Fibroblast of lung (primary cell): ENCODE results near the gene LRG1. TPM values are rescaled to one million over a fixed set of nuclear protein-coding genes. Genes with fewer than 3 reads are reported as not detected.

Experiments
- DNase-seq, 2 donors: peaks; one replicate each; pipeline versions ENCODE4 v3.0.0 to v3.0.0-alpha.2; 2010; ENCODE audit warnings: low read depth in 2 of 2
- H2AFZ ChIP-seq: 2 replicates; pipeline ENCODE4 v1.5.1; 2012; ENCODE audit warnings: low read length, control low read depth, inconsistent platforms
- H3K27ac ChIP-seq: 2 replicates; pipeline ENCODE4 v1.5.1; 2011; ENCODE audit warnings: low read length, control low read depth; ENCODE audit not compliant: insufficient read depth
- H3K27me3 ChIP-seq: 2 replicates; pipeline ENCODE4 v1.5.1; 2011; ENCODE audit warnings: mild to moderate bottlenecking, low read length; ENCODE audit not compliant: control insufficient read depth, insufficient read depth
- H3K36me3 ChIP-seq: 2 replicates; pipeline ENCODE4 v1.5.1; 2011; ENCODE audit warnings: low read length; ENCODE audit not compliant: control insufficient read depth, insufficient read depth
- H3K4me1 ChIP-seq: 2 replicates; pipeline ENCODE4 v1.5.1; 2011; ENCODE audit warnings: low read length; ENCODE audit not compliant: control insufficient read depth, insufficient read depth; ENCODE audit errors: extremely low read depth
- H3K4me2 ChIP-seq: 2 replicates; pipeline ENCODE4 v1.5.1; 2011; ENCODE audit warnings: low read length, control low read depth; ENCODE audit not compliant: insufficient read depth; ENCODE audit errors: extremely low read depth
- H3K4me3 ChIP-seq, 4 experiments: fragments of 200-600 bp in 1 of 4; sonication (generic) in 1 of 4; replicated peaks in 1 of 4; 2 replicates each; pipeline ENCODE4 v1.5.1; 2011 to 2016; ENCODE audit warnings: low read length in 4 of 4, low read depth in 3 of 4, mild to moderate bottlenecking in 3 of 4, control low read depth in 2 of 4, inconsistent platforms in 1 of 4, mixed read lengths in 1 of 4; ENCODE audit not compliant: insufficient read depth in 1 of 4; ENCODE audit errors: control extremely low read depth in 1 of 4
- H3K79me2 ChIP-seq: 2 replicates; pipeline ENCODE4 v1.5.1; 2012; ENCODE audit warnings: mild to moderate bottlenecking, low read length, inconsistent platforms; ENCODE audit not compliant: control insufficient read depth, insufficient read depth
- H3K9ac ChIP-seq: 2 replicates; pipeline ENCODE4 v1.5.1; 2011; ENCODE audit warnings: mild to moderate bottlenecking, low read length, control low read depth; ENCODE audit not compliant: insufficient read depth
- H3K9me3 ChIP-seq: 2 replicates; pipeline ENCODE4 v1.5.1; 2012; ENCODE audit warnings: low read depth, low read length; ENCODE audit not compliant: control insufficient read depth, insufficient read depth
- H4K20me1 ChIP-seq: 2 replicates; pipeline ENCODE4 v1.5.1; 2011; ENCODE audit warnings: low read length; ENCODE audit not compliant: control insufficient read depth, insufficient read depth; ENCODE audit errors: extremely low read depth
- EZH2 ChIP-seq: IDR thresholded peaks from 2 replicates; pipeline ENCODE4 v1.5.1; 2012; ENCODE audit warnings: low read length, control low read depth, mild to moderate bottlenecking; ENCODE audit errors: missing control alignments
- polyA plus RNA-seq, 2 donors: library from polyadenylated mRNA; depleted of rRNA in 1 of 2; stranded (reverse) in 1 of 2; unstranded in 1 of 2; fragments of >200 nt; gene quantifications; 2 replicates each; pipeline ENCODE4 v1.2.1, GENCODE V29; 2011 to 2012; ENCODE audit warnings: missing spikeins in 1 of 2
- total RNA-seq: library from RNA; depleted of rRNA; stranded (reverse); fragments of >200 nt; gene quantifications from 2 replicates; pipeline ENCODE4 v1.2.1, GENCODE V29; 2014
- TF ChIP-seq, protein P1 (sequence below), 2 donors: IDR thresholded peaks in 1 of 2; conservative IDR thresholded peaks in 1 of 2; 1 replicate in 1 of 2; 2 replicates in 1 of 2; pipeline ENCODE4 v1.5.1; 2011 to 2012; ENCODE audit warnings: low read length in 2 of 2, control low read depth in 1 of 2, inconsistent platforms in 1 of 2, low read depth in 1 of 2, mild to moderate bottlenecking in 1 of 2

The LRG1 gene
- total and polyA plus RNA-seq, 2 donors (not counting 1 experiment from before 2014, with no cell fraction given), result 0.10 TPM; not detected in 1

DNA sequence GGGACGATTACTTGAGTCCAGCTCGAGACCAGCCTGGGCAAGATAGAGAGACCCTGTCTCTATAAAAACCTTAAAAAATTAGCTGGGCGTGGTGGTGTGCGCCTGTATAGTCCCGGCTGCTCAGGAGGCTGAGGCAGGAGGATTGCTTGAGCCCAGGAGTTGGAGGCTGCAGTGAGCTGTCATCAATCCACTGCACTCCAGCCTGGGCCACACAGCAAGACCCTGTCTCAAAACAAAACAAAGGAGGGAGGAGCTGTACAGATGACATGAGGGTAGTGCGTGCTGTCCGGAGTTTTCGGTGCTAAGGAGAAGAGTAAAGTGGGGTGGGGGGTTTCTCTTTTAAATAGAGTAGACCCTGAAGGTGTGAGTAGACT is 45.2 kb downstream of the LRG1 start:
- no peak for DNase-seq
- H3K36me3 ChIP-seq, result peaks cover 35% of the 10 kb centered on the region

DNA sequence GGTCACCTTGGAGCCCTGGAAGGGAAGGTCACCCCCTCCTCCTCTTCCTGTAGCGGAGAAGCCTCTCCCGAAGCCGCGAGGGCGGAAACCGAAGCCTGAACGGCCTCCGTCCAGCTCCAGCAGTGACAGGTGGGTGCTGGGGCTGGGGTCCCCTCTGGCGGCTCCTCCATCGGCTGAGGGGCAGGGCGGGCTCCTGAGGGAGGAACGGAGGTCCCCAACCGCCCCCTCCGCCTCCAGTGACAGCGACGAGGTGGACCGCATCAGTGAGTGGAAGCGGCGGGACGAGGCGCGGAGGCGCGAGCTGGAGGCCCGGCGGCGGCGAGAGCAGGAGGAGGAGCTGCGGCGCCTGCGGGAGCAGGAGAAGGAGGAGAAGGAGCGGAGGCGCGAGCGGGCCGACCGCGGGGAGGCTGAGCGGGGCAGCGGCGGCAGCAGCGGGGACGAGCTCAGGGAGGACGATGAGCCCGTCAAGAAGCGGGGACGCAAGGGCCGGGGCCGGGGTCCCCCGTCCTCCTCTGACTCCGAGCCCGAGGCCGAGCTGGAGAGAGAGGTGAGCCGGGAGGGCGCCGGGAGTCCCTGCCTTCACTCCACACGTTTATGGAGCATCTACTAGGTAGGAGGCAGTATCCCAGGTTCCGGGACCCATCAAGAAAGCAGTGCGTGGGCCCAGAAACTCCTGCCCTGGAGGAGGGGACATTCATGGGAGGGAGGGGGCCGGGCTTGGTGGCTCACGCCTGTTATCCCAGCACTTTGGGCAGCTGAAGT is 45.7 kb downstream of the LRG1 start:
- Histone ChIP-seq H3K27me3 (no peaks in the 10 kb centered on the region), H3K36me3 (peaks cover 35% of the 10 kb centered on the region), H3K4me2 (no peak overlapping the region), H3K9me3 (no peaks in the 10 kb centered on the region), H3K4me3 (no peak overlapping the region), H2AFZ (no peak overlapping the region), H3K4me1 (no peaks in the 10 kb centered on the region), H4K20me1 (no peaks in the 10 kb centered on the region), H3K9ac (no peak overlapping the region), H3K27ac (no peak overlapping the region), H3K79me2 (no peaks in the 10 kb centered on the region)
- no peak for DNase-seq
- TF ChIP-seq, protein P1, sequence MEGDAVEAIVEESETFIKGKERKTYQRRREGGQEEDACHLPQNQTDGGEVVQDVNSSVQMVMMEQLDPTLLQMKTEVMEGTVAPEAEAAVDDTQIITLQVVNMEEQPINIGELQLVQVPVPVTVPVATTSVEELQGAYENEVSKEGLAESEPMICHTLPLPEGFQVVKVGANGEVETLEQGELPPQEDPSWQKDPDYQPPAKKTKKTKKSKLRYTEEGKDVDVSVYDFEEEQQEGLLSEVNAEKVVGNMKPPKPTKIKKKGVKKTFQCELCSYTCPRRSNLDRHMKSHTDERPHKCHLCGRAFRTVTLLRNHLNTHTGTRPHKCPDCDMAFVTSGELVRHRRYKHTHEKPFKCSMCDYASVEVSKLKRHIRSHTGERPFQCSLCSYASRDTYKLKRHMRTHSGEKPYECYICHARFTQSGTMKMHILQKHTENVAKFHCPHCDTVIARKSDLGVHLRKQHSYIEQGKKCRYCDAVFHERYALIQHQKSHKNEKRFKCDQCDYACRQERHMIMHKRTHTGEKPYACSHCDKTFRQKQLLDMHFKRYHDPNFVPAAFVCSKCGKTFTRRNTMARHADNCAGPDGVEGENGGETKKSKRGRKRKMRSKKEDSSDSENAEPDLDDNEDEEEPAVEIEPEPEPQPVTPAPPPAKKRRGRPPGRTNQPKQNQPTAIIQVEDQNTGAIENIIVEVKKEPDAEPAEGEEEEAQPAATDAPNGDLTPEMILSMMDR (conservative IDR thresholded peaks at IDR 0.05 in 1 of 2, IDR thresholded peaks at IDR 0.05 in 1 of 2; ENCODE audit: low read depth in 1 of 2, low read length in 2 of 2), result no peak
- no peak for TF ChIP-seq EZH2

More for the DNA sequence above, 45.2 kb downstream of the LRG1 start:
- Histone ChIP-seq H4K20me1 (no peaks in the 10 kb centered on the region), H3K9me3 (no peaks in the 10 kb centered on the region), H3K9ac (no peak overlapping the region), H3K4me1 (no peaks in the 10 kb centered on the region), H3K27ac (no peak overlapping the region), H3K4me2 (no peak overlapping the region), H3K27me3 (no peaks in the 10 kb centered on the region), H2AFZ (no peak overlapping the region), H3K79me2 (no peaks in the 10 kb centered on the region), H3K4me3 (no peak overlapping the region)
- TF ChIP-seq EZH2, result no peak
- TF ChIP-seq, protein P1 (conservative IDR thresholded peaks at IDR 0.05 in 1 of 2, IDR thresholded peaks at IDR 0.05 in 1 of 2; ENCODE audit: low read depth in 1 of 2, low read length in 2 of 2), result no peak

- Histone ChIP-seq H3K4me1 (no peaks in the 10 kb centered on the region), H4K20me1 (no peaks in the 10 kb centered on the region), H3K4me3 (no peak overlapping the region), H3K79me2 (no peaks in the 10 kb centered on the region), H3K9me3 (no peaks in the 10 kb centered on the region), H3K36me3 (peaks cover 37% of the 10 kb centered on the region), H3K27me3 (no peaks in the 10 kb centered on the region), H3K4me2 (no peak overlapping the region), H3K9ac (no peak overlapping the region), H3K27ac (no peak overlapping the region), H2AFZ (no peak overlapping the region)
- TF ChIP-seq EZH2, result no peak
- TF ChIP-seq, protein P1 (conservative IDR thresholded peaks at IDR 0.05 in 1 of 2, IDR thresholded peaks at IDR 0.05 in 1 of 2; ENCODE audit: low read depth in 1 of 2, low read length in 2 of 2), result no peak
- no peak for DNase-seq
Measured at GRCh38 chr19:4493104-4493928, 46.5 kb downstream of the LRG1 start.
